Panc1 (cell line): ENCODE measurements around the gene EPHA8. TPM values are rescaled to one million over a fixed set of nuclear protein-coding genes. Genes with fewer than 3 reads are reported as not detected.

Experiments
- ATAC-seq: fragments of 200-7000 bp; cut with Tn5 transposase; 2 replicates; pipeline ENCODE4 v1.9.1; 2020; ENCODE audit warnings: mild to moderate bottlenecking, moderate library complexity
- BruUV-seq: library from RNA; stranded (reverse); fragments of 400-500 nt; replicated peaks from 2 replicates; lab custom pipeline; 2021; lab: Mats Ljungman, UMichigan
- CTCF ChIA-PET: fragments of 300-600 bp; sonication (Branson Sonifier 250); formaldehyde crosslinking; loops from one replicate; lab custom pipeline; 2022; ENCODE audit warnings: antibody characterized with exemption; lab: Charles Lee
- POLR2A ChIA-PET: fragments of 300-600 bp; sonication (Branson Sonifier 250); formaldehyde crosslinking; loops from one replicate; lab custom pipeline; 2022; ENCODE audit warnings: antibody characterized with exemption; lab: Charles Lee
- DNase-seq: peaks from one replicate; pipeline ENCODE4 v3.0.0-alpha.2; 2010; ENCODE audit warnings: low read depth, low spot score
- H3K27ac ChIP-seq: 2 replicates; pipeline ENCODE4 v1.5.1; 2011; ENCODE audit warnings: mild to moderate bottlenecking, low read length, inconsistent platforms
- H3K27me3 ChIP-seq: fragments of 200-500 bp; sonication (Bioruptor generic); 2 replicates; pipeline ENCODE4 v1.6.0; 2014; ENCODE audit warnings: low read length, inconsistent platforms; ENCODE audit not compliant: control insufficient read depth, insufficient read depth
- H3K36me3 ChIP-seq: fragments of 200-500 bp; sonication (Bioruptor generic); 2 replicates; pipeline ENCODE4 v1.5.1; 2014; ENCODE audit warnings: inconsistent platforms, mild to moderate bottlenecking, low read length, moderate library complexity; ENCODE audit not compliant: control insufficient read depth, insufficient read depth
- H3K4me1 ChIP-seq: 2 replicates; pipeline ENCODE4 v1.5.1; 2011; ENCODE audit warnings: inconsistent platforms, mild to moderate bottlenecking, low read length, moderate library complexity; ENCODE audit not compliant: control insufficient read depth, insufficient read depth
- H3K4me3 ChIP-seq, 2 experiments: 2 replicates each; pipeline ENCODE4 v1.5.1; 2011 to 2012; ENCODE audit warnings: low read depth in 2 of 2, low read length in 2 of 2, mild to moderate bottlenecking in 2 of 2, inconsistent platforms in 1 of 2, moderate library complexity in 1 of 2
- H3K9me3 ChIP-seq: fragments of 200-500 bp; sonication (Bioruptor generic); 2 replicates; pipeline ENCODE4 v1.5.1; 2014; ENCODE audit warnings: low read depth, mild to moderate bottlenecking, inconsistent platforms, low read length, moderate library complexity; ENCODE audit not compliant: control insufficient read depth, insufficient read depth
- CTCF ChIP-seq: fragments of 450-650 bp; IDR thresholded peaks from 2 replicates; pipeline ENCODE4 v1.5.1; 2017; ENCODE audit warnings: mild to moderate bottlenecking
- POLR2AphosphoS5 ChIP-seq: IDR thresholded peaks from 2 replicates; pipeline ENCODE4 v1.6.1; 2012; ENCODE audit warnings: mild to moderate bottlenecking, low read depth, low read length, moderate library complexity
- REST ChIP-seq, 2 experiments: IDR thresholded peaks; 2 replicates each; pipeline ENCODE4 v1.6.1; 2011 to 2012; ENCODE audit warnings: low read depth in 2 of 2, control low read depth in 1 of 2, low read length in 1 of 2, mild to moderate bottlenecking in 1 of 2, moderate library complexity in 1 of 2; ENCODE audit not compliant: insufficient read depth in 1 of 2
- SIN3A ChIP-seq: IDR thresholded peaks from 2 replicates; pipeline ENCODE4 v1.6.1; 2012; ENCODE audit warnings: low read depth, mild to moderate bottlenecking, low read length, moderate library complexity, borderline replicate concordance; ENCODE audit not compliant: insufficient read depth
- TCF7L2 ChIP-seq: IDR thresholded peaks from 2 replicates; pipeline ENCODE4 v1.6.1; 2011; ENCODE audit warnings: mild to moderate bottlenecking, low read depth, low read length, inconsistent platforms
- in situ Hi-C: cut with HindIII; loops from 2 replicates; pipeline ENCODE4 v1.10.0; 2016; ENCODE audit warnings: low sequenced_read_pairs, low pct_unique_long_range_greater_than_20kb
- intact Hi-C: fragments of 100-400 bp; cut with micrococcal nuclease; formaldehyde crosslinking; loops from one replicate; pipeline ENCODE4 v1.10.0; 2022; ENCODE audit not compliant: unreplicated experiment
- total RNA-seq: library from RNA; stranded (reverse); gene quantifications from one replicate; pipeline ENCODE4 v1.2.1, GENCODE V29; 2021; ENCODE audit not compliant: unreplicated experiment

Gene EPHA8
- total RNA-seq, 1 experiment from 2014 or later: not detected

GRCh38 chr1:22609291-22609690, 46.0 kb downstream of the EPHA8 start:
- Histone ChIP-seq H3K9me3 (no peaks in the 10 kb centered on the region), H3K36me3 (no peaks in the 10 kb centered on the region), H3K4me3 (no peak overlapping the region), H3K27ac (no peak overlapping the region), H3K27me3 (peaks cover 23% of the 10 kb centered on the region), H3K4me1 (no peaks in the 10 kb centered on the region)
- ATAC-seq: no peak
- no TSS peak for BruUV-seq
- ChIA-PET CTCF (no interaction called here), POLR2A (no interaction called here)
- TF ChIP-seq CTCF: no peak
- TF ChIP-seq POLR2AphosphoS5: no peak
- TF ChIP-seq SIN3A: no peak
- TF ChIP-seq TCF7L2: no peak
- no peak for TF ChIP-seq REST (IDR thresholded peaks at IDR 0.05; ENCODE audit: insufficient read depth in 1 of 2, low read depth in 2 of 2, low read length in 1 of 2)
- no peak for DNase-seq
- intact Hi-C loops (no loop called here), in situ Hi-C loops (no loop called here)

GRCh38 chr1:22611530-22611947, 48.2 kb downstream of the EPHA8 start:
- in situ Hi-C loops: no loop called here
- H3K27me3 ChIP-seq: peaks cover 20% of the 10 kb centered on the region
- ChIA-PET CTCF (no interaction called here), POLR2A (no interaction called here)
- H3K9me3 ChIP-seq: no peaks in the 10 kb centered on the region
- no peaks in the 10 kb centered on the region for H3K36me3 ChIP-seq
- peak; percentile 99 for TF ChIP-seq REST (IDR thresholded peaks at IDR 0.05; ENCODE audit: insufficient read depth in 1 of 2, low read depth in 2 of 2, low read length in 1 of 2)
- no peak for TF ChIP-seq TCF7L2
- BruUV-seq: no TSS peak
- peak; percentile 56; the same call in 1 of the 2 replicates for ATAC-seq
- H3K4me1 ChIP-seq: no peaks in the 10 kb centered on the region
- intact Hi-C loops: no loop called here
- DNase-seq: no peak
- no peak overlapping the region for H3K27ac ChIP-seq
- H3K4me3 ChIP-seq: no peak overlapping the region
